ENCODE measurements around the gene GREM1. TPM values are rescaled to one million over a fixed set of nuclear protein-coding genes. Genes with fewer than 3 reads are reported as not detected.

Gene GREM1
- polyA plus RNA-seq (2013, experiment 1 of 2) = 47.9 TPM
- 35.6 TPM for polyA plus RNA-seq (2013, experiment 2 of 2)

DNA sequence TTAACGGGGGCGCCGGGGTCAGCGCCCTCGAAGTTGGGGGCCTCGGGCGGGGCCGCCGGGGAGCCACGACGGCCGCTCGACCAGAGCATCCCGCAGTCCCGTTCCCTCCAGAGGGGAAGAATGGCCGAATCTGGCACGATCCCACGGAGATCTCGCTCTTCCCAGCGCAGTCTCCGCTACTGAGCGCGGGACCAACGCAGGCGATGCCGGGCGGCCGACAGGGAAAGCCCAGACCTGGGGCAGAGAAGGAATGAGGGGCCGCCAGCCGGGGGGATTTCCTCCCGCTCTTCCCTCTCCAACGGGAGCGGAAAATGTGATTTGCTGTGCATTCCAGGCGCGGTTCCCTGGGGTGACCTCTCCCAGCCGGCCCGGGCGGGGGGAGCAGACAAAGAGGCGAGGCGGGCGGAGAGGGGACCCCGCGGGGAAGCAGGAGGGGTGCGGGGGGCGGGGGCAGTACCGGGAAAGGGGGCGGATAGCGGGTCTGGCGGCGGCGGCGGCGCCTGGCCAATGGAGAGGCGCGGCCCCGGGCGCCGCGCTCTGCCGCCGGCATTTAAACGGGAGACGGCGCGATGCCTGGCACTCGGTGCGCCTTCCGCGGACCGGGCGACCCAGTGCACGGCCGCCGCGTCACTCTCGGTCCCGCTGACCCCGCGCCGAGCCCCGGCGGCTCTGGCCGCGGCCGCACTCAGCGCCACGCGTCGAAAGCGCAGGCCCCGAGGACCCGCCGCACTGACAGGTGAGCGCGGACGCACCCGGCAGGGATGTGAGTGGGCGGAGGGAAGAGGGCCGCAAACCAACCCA lies at the start of gene GREM1:
GREM1 (plus strand) TSS at position 579 of the 801 bp plus-strand sequence. CDS start 12,687 bp downstream, outside the sequence.
- no peaks in the 10 kb centered on the region for H3K36me3 ChIP-seq (ENCODE audit: control insufficient read depth, insufficient read depth, low read length)
- peak within 1 kb of the TSS; percentile 61 for H3K4me3 ChIP-seq (ENCODE audit: extremely low read depth, insufficient read depth, low read length, poor library complexity, severe bottlenecking)
- H3K4me1 ChIP-seq (ENCODE audit: control insufficient read depth, insufficient read depth, low read length, poor library complexity, severe bottlenecking) = peaks cover 9% of the 10 kb centered on the region
- H3K27ac ChIP-seq (ENCODE audit: low read depth, low read length, severe bottlenecking) = peak within 1 kb of the TSS; percentile 43
- H3K9me3 ChIP-seq (ENCODE audit: control insufficient read depth, low read length) = no peaks in the 10 kb centered on the region
- WGBS, 2 experiments (ENCODE audit: insufficient coverage in 2 of 2) = 0 to 1% methylated on average over 65 to 74 of the region's 99 CpGs

DNA sequence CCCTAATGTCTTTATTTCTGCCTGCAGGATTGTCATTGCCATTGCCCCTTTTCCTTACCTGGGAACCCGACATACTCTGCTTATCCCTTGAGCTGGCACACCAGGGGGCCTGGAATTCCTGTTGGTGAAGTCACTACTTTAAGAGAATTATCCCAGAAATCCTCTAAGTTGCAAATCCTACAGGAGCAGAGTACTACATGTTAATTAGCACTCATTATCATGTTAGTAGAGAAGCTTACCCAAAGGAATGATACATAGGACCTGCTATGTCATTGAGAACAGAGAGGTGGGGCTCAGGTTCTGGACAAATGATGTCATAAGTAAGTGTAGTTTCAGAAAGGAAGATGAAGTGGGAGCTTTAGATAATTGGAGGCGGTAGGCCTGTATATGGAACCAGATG lies 48.9 kb upstream of the GREM1 start:
- WGBS, 2 experiments (ENCODE audit: insufficient coverage in 2 of 2) = 14 to 64% methylated on average over 1 to 2 of the region's 2 CpGs
- no peaks in the 10 kb centered on the region for H3K36me3 ChIP-seq (ENCODE audit: control insufficient read depth, insufficient read depth, low read length)
- H3K9me3 ChIP-seq (ENCODE audit: control insufficient read depth, low read length) = no peaks in the 10 kb centered on the region
- no peak overlapping the region for H3K4me3 ChIP-seq (ENCODE audit: extremely low read depth, insufficient read depth, low read length, poor library complexity, severe bottlenecking)
- H3K27ac ChIP-seq (ENCODE audit: low read depth, low read length, severe bottlenecking) = no peak overlapping the region
- no peaks in the 10 kb centered on the region for H3K4me1 ChIP-seq (ENCODE audit: control insufficient read depth, insufficient read depth, low read length, poor library complexity, severe bottlenecking)

DNA sequence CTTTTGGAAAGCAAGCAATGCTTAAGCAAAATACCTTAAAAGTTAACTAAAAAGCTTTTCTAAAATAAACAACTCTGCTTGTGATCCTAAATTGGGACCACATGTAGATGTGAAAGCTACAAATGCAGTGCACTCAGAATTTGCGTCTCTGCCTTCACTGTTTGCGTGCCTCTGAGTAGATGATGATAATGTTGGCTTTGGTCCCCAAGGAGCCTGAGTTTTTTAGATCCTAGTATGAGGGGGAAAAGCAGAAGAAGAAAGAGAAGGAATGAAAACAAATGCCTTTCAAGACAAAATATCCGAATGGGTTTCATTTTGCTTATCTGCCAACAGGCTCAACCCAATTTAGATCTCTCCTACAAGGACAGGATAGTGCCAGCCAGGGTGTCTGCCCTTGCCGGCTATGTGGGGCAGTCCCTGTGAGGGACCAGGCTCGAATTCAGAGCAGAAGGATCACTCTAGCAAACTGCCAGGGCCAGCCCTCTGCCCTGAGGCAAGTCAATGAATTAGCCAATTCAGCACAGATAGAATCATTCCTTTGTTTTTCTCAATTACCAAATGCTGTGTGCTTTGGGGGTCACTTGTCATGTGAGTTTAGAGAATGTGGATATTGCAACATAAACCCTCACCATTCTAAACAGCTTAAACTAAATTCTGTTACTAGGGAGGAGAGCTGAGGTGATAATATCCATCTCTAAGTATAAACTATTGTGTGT lies 47.8 kb upstream of the GREM1 start:
- H3K27ac ChIP-seq (ENCODE audit: low read depth, low read length, severe bottlenecking) = no peak overlapping the region
- WGBS, 2 experiments (ENCODE audit: insufficient coverage in 2 of 2) = 55 to 67% methylated on average over 3 to 5 of the region's 5 CpGs
- H3K36me3 ChIP-seq (ENCODE audit: control insufficient read depth, insufficient read depth, low read length) = no peaks in the 10 kb centered on the region
- no peak overlapping the region for H3K4me3 ChIP-seq (ENCODE audit: extremely low read depth, insufficient read depth, low read length, poor library complexity, severe bottlenecking)
- H3K4me1 ChIP-seq (ENCODE audit: control insufficient read depth, insufficient read depth, low read length, poor library complexity, severe bottlenecking) = no peaks in the 10 kb centered on the region
- H3K9me3 ChIP-seq (ENCODE audit: control insufficient read depth, low read length) = no peaks in the 10 kb centered on the region

DNA sequence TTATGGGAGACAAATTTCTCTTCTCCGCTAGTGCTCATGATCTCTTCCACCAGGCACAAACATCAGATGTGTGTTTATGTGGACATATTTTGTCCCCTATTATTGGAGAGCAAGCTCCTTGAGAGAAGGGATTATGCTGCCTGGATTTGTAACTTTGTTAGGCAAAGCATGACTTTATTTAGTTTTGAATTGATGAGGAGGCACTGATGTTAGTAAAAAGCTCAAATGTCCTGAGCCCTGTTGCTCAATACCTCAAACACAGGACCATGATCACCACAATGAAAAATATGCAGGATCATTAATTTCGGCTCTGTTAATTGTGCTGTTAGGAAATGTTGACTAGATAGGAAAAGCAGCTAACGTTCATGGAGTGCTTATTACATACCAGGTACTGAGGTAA lies 47.2 kb upstream of the GREM1 start:
- no peak overlapping the region for H3K27ac ChIP-seq (ENCODE audit: low read depth, low read length, severe bottlenecking)
- H3K9me3 ChIP-seq (ENCODE audit: control insufficient read depth, low read length) = no peaks in the 10 kb centered on the region
- no peak overlapping the region for H3K4me3 ChIP-seq (ENCODE audit: extremely low read depth, insufficient read depth, low read length, poor library complexity, severe bottlenecking)
- 92% methylated on average over 2 of the region's 3 CpGs; no CpG with 5 or more reads in 1 of the 2 experiments for WGBS, 2 experiments (ENCODE audit: insufficient coverage in 2 of 2)
- no peaks in the 10 kb centered on the region for H3K36me3 ChIP-seq (ENCODE audit: control insufficient read depth, insufficient read depth, low read length)
- H3K4me1 ChIP-seq (ENCODE audit: control insufficient read depth, insufficient read depth, low read length, poor library complexity, severe bottlenecking) = no peaks in the 10 kb centered on the region

DNA sequence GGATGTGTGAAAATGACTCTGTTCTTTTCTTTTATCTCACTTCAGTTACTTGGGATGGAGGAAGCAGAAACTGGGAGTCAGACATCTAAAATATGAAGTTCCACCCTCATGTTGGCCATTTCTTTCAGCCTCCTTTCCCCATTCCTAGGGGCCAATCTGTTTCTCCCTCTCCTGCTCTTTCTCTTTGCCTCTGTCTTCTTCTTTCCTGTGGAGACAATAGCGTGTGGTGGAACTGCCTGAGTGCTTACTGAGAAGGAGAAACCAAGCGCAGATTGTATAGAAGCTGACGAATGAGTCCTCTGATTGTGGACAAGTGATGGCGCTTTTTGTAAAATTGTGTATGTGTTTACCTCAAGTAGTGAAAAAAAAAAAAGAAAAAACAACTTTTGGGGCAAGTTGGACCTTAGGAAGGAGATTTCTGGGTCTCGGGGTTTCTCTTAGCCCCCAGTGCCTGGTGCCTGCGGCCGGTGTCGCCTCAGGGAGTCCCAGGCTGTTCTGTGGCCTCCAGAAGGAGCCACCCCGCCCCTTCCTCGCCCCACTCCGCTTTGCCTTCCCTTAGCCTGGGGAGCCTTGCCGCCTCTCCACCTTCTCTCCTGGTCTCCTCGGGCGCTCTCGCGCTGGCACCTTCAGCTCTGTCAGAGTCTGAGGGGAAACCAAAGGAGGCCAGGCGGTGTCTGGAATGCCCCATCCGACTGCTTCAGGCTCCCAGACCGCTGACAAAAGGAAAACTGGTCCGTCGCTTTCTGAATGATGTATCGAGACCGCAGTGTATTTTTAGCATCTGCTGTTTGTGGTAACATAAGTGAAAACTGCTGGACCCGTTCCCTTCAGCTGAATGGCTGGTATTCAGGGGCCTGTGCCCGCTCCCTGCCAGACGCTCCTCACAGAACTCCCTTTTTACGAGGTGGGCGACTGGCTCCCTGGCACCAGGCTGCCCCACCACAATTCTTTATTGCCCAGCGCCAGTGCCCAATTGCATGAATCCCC lies 46.2 kb upstream of the GREM1 start:
- Histone ChIP-seq H3K4me1 (ENCODE audit: control insufficient read depth, insufficient read depth, low read length, poor library complexity, severe bottlenecking) (no peaks in the 10 kb centered on the region), H3K4me3 (ENCODE audit: extremely low read depth, insufficient read depth, low read length, poor library complexity, severe bottlenecking) (no peak overlapping the region), H3K27ac (ENCODE audit: low read depth, low read length, severe bottlenecking) (no peak overlapping the region), H3K9me3 (ENCODE audit: control insufficient read depth, low read length) (no peaks in the 10 kb centered on the region), H3K36me3 (ENCODE audit: control insufficient read depth, insufficient read depth, low read length) (no peaks in the 10 kb centered on the region)
- 94 to 95% methylated on average over 22 to 28 of the region's 29 CpGs for WGBS, 2 experiments (ENCODE audit: insufficient coverage in 2 of 2)

DNA sequence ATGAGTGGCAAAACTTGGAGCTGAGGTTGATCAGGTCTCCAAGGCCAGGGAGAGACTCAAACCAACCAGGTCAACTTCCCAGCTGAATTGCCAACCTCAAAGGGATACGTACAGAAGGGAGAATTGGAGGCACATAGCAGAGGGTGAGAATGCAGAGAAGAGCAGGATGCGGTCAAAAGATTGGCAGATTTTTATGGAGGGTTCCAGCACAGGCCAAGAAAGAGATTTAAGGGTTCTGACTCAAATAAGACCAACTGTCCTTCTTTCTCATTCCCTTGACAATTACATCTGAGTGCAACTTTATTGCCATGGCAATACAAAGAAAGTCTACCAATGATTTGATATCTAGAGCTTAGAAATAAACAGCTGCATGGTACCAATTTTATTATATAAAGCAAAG lies 43.1 kb upstream of the GREM1 start:
- WGBS, 2 experiments (ENCODE audit: insufficient coverage in 2 of 2) = 94 to 100% methylated on average over 1 to 2 of the region's 2 CpGs
- Histone ChIP-seq H3K4me1 (ENCODE audit: control insufficient read depth, insufficient read depth, low read length, poor library complexity, severe bottlenecking) (no peaks in the 10 kb centered on the region), H3K9me3 (ENCODE audit: control insufficient read depth, low read length) (no peaks in the 10 kb centered on the region), H3K36me3 (ENCODE audit: control insufficient read depth, insufficient read depth, low read length) (no peaks in the 10 kb centered on the region), H3K4me3 (ENCODE audit: extremely low read depth, insufficient read depth, low read length, poor library complexity, severe bottlenecking) (no peak overlapping the region), H3K27ac (ENCODE audit: low read depth, low read length, severe bottlenecking) (no peak overlapping the region)

DNA sequence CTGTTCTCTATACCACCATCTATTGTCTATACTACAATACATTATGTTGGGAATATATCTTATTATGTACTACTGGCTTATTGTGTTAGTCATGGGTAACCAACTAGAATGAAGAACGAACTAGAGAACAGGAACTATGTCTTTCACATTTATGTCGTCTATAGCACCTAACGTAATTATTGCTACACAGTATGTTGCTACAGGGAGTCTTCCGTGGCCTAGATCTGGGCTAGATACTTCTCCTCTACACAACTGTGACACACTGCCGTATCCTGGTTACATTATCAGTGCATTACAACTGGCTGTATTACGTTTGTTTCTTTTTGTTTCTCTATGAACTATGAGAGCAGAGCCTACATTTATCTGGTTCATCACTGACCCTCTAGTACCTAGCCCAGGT lies 42.3 kb upstream of the GREM1 start:
- no peaks in the 10 kb centered on the region for H3K36me3 ChIP-seq (ENCODE audit: control insufficient read depth, insufficient read depth, low read length)
- H3K4me1 ChIP-seq (ENCODE audit: control insufficient read depth, insufficient read depth, low read length, poor library complexity, severe bottlenecking) = no peaks in the 10 kb centered on the region
- no peak overlapping the region for H3K4me3 ChIP-seq (ENCODE audit: extremely low read depth, insufficient read depth, low read length, poor library complexity, severe bottlenecking)
- no peaks in the 10 kb centered on the region for H3K9me3 ChIP-seq (ENCODE audit: control insufficient read depth, low read length)
- WGBS, 2 experiments (ENCODE audit: insufficient coverage in 2 of 2) = 59% methylated on average over 4 of the region's 6 CpGs; no CpG with 5 or more reads in 1 of the 2 experiments
- no peak overlapping the region for H3K27ac ChIP-seq (ENCODE audit: low read depth, low read length, severe bottlenecking)

DNA sequence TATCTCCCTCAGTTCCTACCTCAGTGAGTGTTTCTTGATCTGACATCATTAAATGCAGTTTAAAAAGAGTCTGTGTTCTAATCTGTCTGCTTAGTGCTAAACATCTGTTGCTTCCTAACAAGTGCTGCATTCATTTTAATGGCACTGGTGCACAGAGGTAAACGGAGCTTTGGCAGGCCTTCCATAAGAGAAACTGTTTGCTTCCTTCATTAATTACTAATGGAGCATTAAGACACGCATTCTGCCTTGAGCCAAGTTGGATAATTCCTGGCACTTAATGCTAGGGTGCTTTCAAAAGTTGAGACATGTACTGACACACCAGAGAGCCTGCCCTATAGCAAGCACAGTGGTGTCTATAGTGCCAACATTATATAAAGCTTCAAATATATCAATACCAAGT lies 41.6 kb upstream of the GREM1 start:
- no peaks in the 10 kb centered on the region for H3K36me3 ChIP-seq (ENCODE audit: control insufficient read depth, insufficient read depth, low read length)
- WGBS, 2 experiments (ENCODE audit: insufficient coverage in 2 of 2) = 71 to 90% methylated on average over 1 to 2 of the region's 2 CpGs
- no peak overlapping the region for H3K27ac ChIP-seq (ENCODE audit: low read depth, low read length, severe bottlenecking)
- H3K4me3 ChIP-seq (ENCODE audit: extremely low read depth, insufficient read depth, low read length, poor library complexity, severe bottlenecking) = no peak overlapping the region
- no peaks in the 10 kb centered on the region for H3K4me1 ChIP-seq (ENCODE audit: control insufficient read depth, insufficient read depth, low read length, poor library complexity, severe bottlenecking)
- no peaks in the 10 kb centered on the region for H3K9me3 ChIP-seq (ENCODE audit: control insufficient read depth, low read length)

DNA sequence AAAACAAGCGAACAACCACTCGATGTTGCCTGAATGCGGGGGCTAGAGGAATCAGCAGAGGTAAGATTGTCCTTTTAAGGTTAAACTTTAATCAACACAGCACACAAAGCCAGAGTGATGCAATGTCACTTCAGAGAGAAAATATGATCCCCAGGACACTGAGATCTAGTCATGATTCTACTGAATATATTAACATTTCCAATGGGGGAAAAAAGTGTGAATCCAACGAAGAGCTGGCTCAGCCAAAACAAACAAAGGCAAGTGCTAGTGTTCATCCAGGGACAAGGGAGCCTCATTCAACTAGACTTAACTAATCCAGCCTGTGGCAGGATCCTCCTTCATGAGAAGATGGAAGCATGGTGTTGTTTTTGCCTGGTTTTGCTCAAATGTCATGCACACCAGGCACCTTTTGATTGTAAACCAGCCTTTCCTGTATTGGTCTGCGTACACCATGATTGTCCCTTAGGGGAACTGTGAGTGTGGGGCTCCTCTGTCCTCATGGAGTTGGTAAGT lies 40.5 kb upstream of the GREM1 start:
- no peaks in the 10 kb centered on the region for H3K4me1 ChIP-seq (ENCODE audit: control insufficient read depth, insufficient read depth, low read length, poor library complexity, severe bottlenecking)
- WGBS, 2 experiments (ENCODE audit: insufficient coverage in 2 of 2) = 80 to 93% methylated on average over 2 to 3 of the region's 5 CpGs
- no peak overlapping the region for H3K27ac ChIP-seq (ENCODE audit: low read depth, low read length, severe bottlenecking)

DNA sequence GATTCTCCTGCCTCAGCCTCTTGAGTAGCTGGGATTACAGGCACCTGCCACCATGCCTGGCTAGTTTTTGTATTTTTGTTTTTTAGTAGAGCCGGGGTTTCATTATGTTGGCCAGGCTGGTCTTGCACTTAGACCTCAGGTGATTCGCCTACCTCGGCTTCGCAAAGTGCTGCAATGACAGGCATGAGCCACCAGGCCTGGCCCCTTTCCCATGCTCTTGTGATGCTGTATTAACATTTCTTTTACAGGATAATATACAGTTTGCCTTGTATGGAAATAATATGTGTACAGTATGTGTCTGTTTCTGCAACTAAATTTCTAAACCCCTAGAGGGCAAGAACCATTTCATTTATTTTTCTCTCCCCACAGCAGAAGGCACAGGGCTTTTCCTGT lies 38.5 kb upstream of the GREM1 start:
- Histone ChIP-seq H3K27ac (ENCODE audit: low read depth, low read length, severe bottlenecking) (no peak overlapping the region), H3K36me3 (ENCODE audit: control insufficient read depth, insufficient read depth, low read length) (no peaks in the 10 kb centered on the region), H3K4me3 (ENCODE audit: extremely low read depth, insufficient read depth, low read length, poor library complexity, severe bottlenecking) (no peak overlapping the region), H3K4me1 (ENCODE audit: control insufficient read depth, insufficient read depth, low read length, poor library complexity, severe bottlenecking) (peaks cover 2% of the 10 kb centered on the region), H3K9me3 (ENCODE audit: control insufficient read depth, low read length) (no peaks in the 10 kb centered on the region)
- WGBS, 2 experiments (ENCODE audit: insufficient coverage in 2 of 2) = 100% methylated on average over 3 of the region's 4 CpGs; no CpG with 5 or more reads in 1 of the 2 experiments

More for the DNA sequence above, 40.5 kb upstream of the GREM1 start:
- no peak overlapping the region for H3K4me3 ChIP-seq (ENCODE audit: extremely low read depth, insufficient read depth, low read length, poor library complexity, severe bottlenecking)
- no peaks in the 10 kb centered on the region for H3K9me3 ChIP-seq (ENCODE audit: control insufficient read depth, low read length)
- no peaks in the 10 kb centered on the region for H3K36me3 ChIP-seq (ENCODE audit: control insufficient read depth, insufficient read depth, low read length)

All from mesodermal cell (in vitro differentiated cells).